Chondrocyte (in vitro differentiated cells): Measurements from ENCODE around the gene SLC22A23. TPM values are rescaled to one million over a fixed set of nuclear protein-coding genes. Genes with fewer than 3 reads are reported as not detected.
A peak's percentile ranks its signal among the peaks of the same experiment; 100 is the strongest.

Experiments used
- DNase-seq: peaks from one replicate; pipeline ENCODE4 v3.0.0; 2021; ENCODE audit warnings: mixed read lengths, low spot score
- H3K27ac Mint-ChIP-seq: one replicate; pipeline ENCODE4 v1.8.0; 2021; ENCODE audit warnings: mild to moderate bottlenecking, moderate library complexity, mixed read lengths; ENCODE audit not compliant: unreplicated experiment
- H3K27me3 Mint-ChIP-seq: 2 replicates; pipeline ENCODE4 v1.8.0; 2021; ENCODE audit warnings: low read depth, mixed read lengths
- H3K36me3 Mint-ChIP-seq: 2 replicates; pipeline ENCODE4 v1.8.0; 2021; ENCODE audit warnings: low read depth, mixed read lengths
- H3K4me1 Mint-ChIP-seq: 2 replicates; pipeline ENCODE4 v1.8.0; 2021; ENCODE audit warnings: low read depth, mild to moderate bottlenecking, mixed read lengths
- H3K4me3 Mint-ChIP-seq: one replicate; pipeline ENCODE4 v1.8.0; 2021; ENCODE audit warnings: mild to moderate bottlenecking, moderate library complexity, mixed read lengths; ENCODE audit not compliant: unreplicated experiment
- H3K9me3 Mint-ChIP-seq: 2 replicates; pipeline ENCODE4 v1.8.0; 2021; ENCODE audit warnings: low read depth, mixed read lengths
- CTCF ChIP-seq: fragments of 200-600 bp; sonication (generic); IDR thresholded peaks from 2 replicates; pipeline ENCODE4 v1.5.0; 2021; ENCODE audit warnings: antibody characterized with exemption, mild to moderate bottlenecking, moderate library complexity
- total RNA-seq: library from RNA; stranded (reverse); gene quantifications from 3 replicates; pipeline ENCODE4 v1.2.1, GENCODE V29; 2021

SLC22A23 gene
- total RNA-seq, 1 donor from 2014 or later = 36.4 TPM

DNA sequence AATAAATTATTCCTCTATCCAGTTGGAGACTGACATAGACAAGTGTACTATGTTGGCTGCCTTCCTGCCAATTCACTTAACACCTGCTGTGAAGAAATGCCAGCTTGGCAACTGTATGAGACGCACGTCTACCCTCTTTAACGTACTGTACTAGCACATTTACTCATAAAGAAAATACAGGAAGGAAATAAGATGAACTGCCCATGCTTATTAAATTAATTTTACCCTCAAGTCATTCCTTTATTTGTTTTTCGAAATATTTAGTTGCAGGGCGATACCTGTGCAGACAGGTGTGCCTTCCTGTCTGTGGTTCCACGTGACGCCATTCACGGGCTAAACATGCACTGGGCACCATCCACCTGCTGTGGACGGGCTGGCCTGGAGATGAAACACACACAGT is 146.1 kb downstream of the SLC22A23 start:
- H3K27me3 Mint-ChIP-seq = no peaks in the 10 kb centered on the region
- no peak for TF ChIP-seq CTCF
- peak; percentile 25 for DNase-seq
- H3K4me3 Mint-ChIP-seq = no peak overlapping the region
- peaks cover 2% of the 10 kb centered on the region for H3K36me3 Mint-ChIP-seq
- peaks cover 6% of the 10 kb centered on the region for H3K9me3 Mint-ChIP-seq
- peaks cover 10% of the 10 kb centered on the region for H3K4me1 Mint-ChIP-seq
- H3K27ac Mint-ChIP-seq = no peak overlapping the region

GRCh38 chr6:3310051-3310448 is 146.8 kb downstream of the SLC22A23 start:
- Mint-ChIP-seq H3K4me1 (peaks cover 10% of the 10 kb centered on the region), H3K9me3 (peaks cover 8% of the 10 kb centered on the region), H3K36me3 (peaks cover 6% of the 10 kb centered on the region), H3K4me3 (no peak overlapping the region), H3K27ac (no peak overlapping the region), H3K27me3 (no peaks in the 10 kb centered on the region)
- DNase-seq = peak; percentile 34
- TF ChIP-seq CTCF = no peak

DNA sequence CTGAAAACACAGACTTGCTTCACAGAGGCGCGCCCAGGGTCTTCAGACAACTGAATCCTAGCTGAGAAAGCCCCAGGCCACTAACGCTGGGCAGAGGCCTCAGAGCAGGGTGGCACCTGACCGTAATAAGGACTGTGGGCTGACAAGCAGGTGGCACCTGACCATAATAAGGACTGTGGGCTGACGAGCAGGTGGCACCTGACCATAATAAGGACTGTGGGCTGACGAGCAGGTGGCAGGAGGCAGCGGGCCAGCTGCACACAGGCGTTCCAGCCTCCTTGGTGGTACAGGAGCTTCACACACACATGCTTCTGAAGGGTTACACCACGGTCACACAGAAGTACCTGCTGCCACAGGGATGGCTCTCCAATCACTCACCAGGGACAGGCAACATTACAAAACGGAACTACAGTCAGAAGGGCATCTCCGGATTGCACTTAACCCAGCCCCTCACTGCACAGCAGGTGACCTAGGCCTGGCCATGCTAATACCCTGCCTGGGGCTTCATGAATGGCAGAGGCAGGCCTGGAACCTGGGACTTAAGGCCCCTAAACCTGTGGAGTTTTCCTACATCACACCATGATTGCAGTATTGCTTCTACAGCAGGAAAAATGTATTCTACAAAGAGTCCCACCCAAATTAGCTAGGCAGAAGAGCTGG is 147.3 kb downstream of the SLC22A23 start:
- peak; percentile 49 for DNase-seq

GRCh38 chr6:3308106-3308505 is 148.7 kb downstream of the SLC22A23 start:
- Mint-ChIP-seq H3K36me3 (peaks cover 12% of the 10 kb centered on the region), H3K4me3 (no peak overlapping the region), H3K27me3 (no peaks in the 10 kb centered on the region), H3K9me3 (peaks cover 11% of the 10 kb centered on the region), H3K4me1 (peaks cover 10% of the 10 kb centered on the region), H3K27ac (no peak overlapping the region)
- peak; percentile 36 for DNase-seq
- no peak for TF ChIP-seq CTCF

More for the DNA sequence above, 147.3 kb downstream of the SLC22A23 start:
- no peak for TF ChIP-seq CTCF
- Mint-ChIP-seq H3K27me3 (no peaks in the 10 kb centered on the region), H3K27ac (no peak overlapping the region), H3K4me3 (no peak overlapping the region), H3K4me1 (peaks cover 10% of the 10 kb centered on the region), H3K36me3 (peaks cover 8% of the 10 kb centered on the region), H3K9me3 (peaks cover 8% of the 10 kb centered on the region)

DNA sequence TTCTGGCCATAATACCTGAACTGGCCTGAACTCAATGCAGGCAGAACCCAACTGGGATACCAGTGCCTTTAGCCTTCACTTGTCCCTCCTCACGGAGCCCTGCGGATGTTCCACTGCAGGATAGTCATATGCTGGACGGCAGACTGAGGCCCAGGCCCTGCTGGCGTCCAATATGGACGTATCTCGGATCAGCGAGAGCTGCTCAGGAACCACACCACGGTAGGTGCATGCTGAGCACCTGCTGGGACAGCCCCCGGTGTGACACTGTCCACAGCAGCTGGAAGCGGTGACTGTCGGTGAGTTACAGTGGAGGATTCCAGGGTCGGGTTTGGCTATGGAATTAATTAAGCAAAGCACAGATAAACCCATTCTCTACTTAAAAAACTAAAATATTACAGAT is 149.4 kb downstream of the SLC22A23 start:
- peaks cover 17% of the 10 kb centered on the region for H3K9me3 Mint-ChIP-seq
- no peak overlapping the region for H3K4me3 Mint-ChIP-seq
- peak; percentile 76 for DNase-seq
- H3K27me3 Mint-ChIP-seq = no peaks in the 10 kb centered on the region
- no peak overlapping the region for H3K27ac Mint-ChIP-seq
- peaks cover 10% of the 10 kb centered on the region for H3K4me1 Mint-ChIP-seq
- peaks cover 15% of the 10 kb centered on the region for H3K36me3 Mint-ChIP-seq
- TF ChIP-seq CTCF = no peak
